Anterior cingulate cortex (tissue), 58 donors: ENCODE results near the gene SMPDL3B.
"Not testable (repeated sequence)": the region's sequence is repeated elsewhere in the genome, so short reads cannot be mapped to it uniquely, and the experiment has no call there.

Experiments used
- DNase-seq, 58 donors: peaks; one replicate each; lab custom pipeline; 2025; lab: John Stamatoyannopoulos, UW

SMPDL3B gene

GRCh38 chr1:27967884-27968466 lies 33.2 kb downstream of the SMPDL3B start:
- DNase-seq: no peak

GRCh38 chr1:27968692-27969091 lies 33.9 kb downstream of the SMPDL3B start:
- DNase-seq: no peak

- DNase-seq: peak in 21 of 58 donors; percentile 12 to 71 (median 34)
Observed at GRCh38 chr1:27970401-27970800, 35.6 kb downstream of the SMPDL3B start.

GRCh38 chr1:27971674-27972073 lies 36.9 kb downstream of the SMPDL3B start:
- peak in 5 of 58 donors; percentile 14 to 73 (median 26) for DNase-seq

- DNase-seq: no peak
Observed at GRCh38 chr1:27972141-27972540, 37.3 kb downstream of the SMPDL3B start.

GRCh38 chr1:27973771-27974416 lies 39.1 kb downstream of the SMPDL3B start:
- peak in 11 of 58 donors; percentile 12 to 46 (median 19) for DNase-seq

- no peak for DNase-seq
Observed at GRCh38 chr1:27974417-27974781, 39.6 kb downstream of the SMPDL3B start.

GRCh38 chr1:27979151-27979858 lies 44.5 kb downstream of the SMPDL3B start:
- peak in 2 of 58 donors; percentile 44 to 65 for DNase-seq

- DNase-seq: no peak
Observed at GRCh38 chr1:27979859-27980201, 45.0 kb downstream of the SMPDL3B start.

GRCh38 chr1:27980216-27980845 lies 45.5 kb downstream of the SMPDL3B start:
- DNase-seq: no peak

- peak in 18 of 58 donors; percentile 19 to 73 (median 44) for DNase-seq
Observed at GRCh38 chr1:27981145-27981544, 46.3 kb downstream of the SMPDL3B start.

- no peak for DNase-seq
Observed at GRCh38 chr1:27990920-27991537, 56.2 kb downstream of the SMPDL3B start.

- no peak for DNase-seq
Observed at GRCh38 chr1:27992276-27992675, 57.5 kb downstream of the SMPDL3B start.

GRCh38 chr1:27993241-27993640 lies 58.4 kb downstream of the SMPDL3B start:
- DNase-seq: peak in 12 of 58 donors; percentile 4 to 49 (median 20)

GRCh38 chr1:27994060-27994459 lies 59.3 kb downstream of the SMPDL3B start:
- peak in 2 of 58 donors; percentile 1 to 51 for DNase-seq

- not testable (repeated sequence) for DNase-seq
Observed at GRCh38 chr1:27994526-27994925, 59.7 kb downstream of the SMPDL3B start.

- no peak for DNase-seq
Observed at GRCh38 chr1:27999055-27999454, 64.3 kb downstream of the SMPDL3B start.

GRCh38 chr1:28002600-28002999 lies 67.8 kb downstream of the SMPDL3B start:
- no peak for DNase-seq

- DNase-seq: not testable (repeated sequence)
Observed at GRCh38 chr1:28003117-28003516, 68.3 kb downstream of the SMPDL3B start.
